GM19328 (cell line): ENCODE results near the gene TXN.
"Not testable (repeated sequence)": the region's sequence is repeated elsewhere in the genome, so short reads cannot be mapped to it uniquely, and the experiment has no call there.

ENCODE experiments used
- ATAC-seq: cut with Tn5 transposase; IDR thresholded peaks from one replicate; pipeline ENCODE4 v1.9.1; 2021; ENCODE audit warnings: mild to moderate bottlenecking, moderate library complexity; ENCODE audit not compliant: unreplicated experiment

Gene TXN

GRCh38 chr9:110214090-110214489 lies 42.2 kb downstream of the TXN start:
- no peak for ATAC-seq

GRCh38 chr9:110213413-110214044 lies 42.8 kb downstream of the TXN start:
- no peak for ATAC-seq

GRCh38 chr9:110208031-110208430 lies 48.3 kb downstream of the TXN start, which contains the start of gene C9orf152:
Gene C9orf152 (minus strand): TSS chr9:110208159. CDS start chr9:110207579, 580 bp downstream.
- no peak for ATAC-seq

GRCh38 chr9:110207071-110207641 lies 49.2 kb downstream of the TXN start:
- no peak for ATAC-seq

- no peak for ATAC-seq
Measured at GRCh38 chr9:110206389-110206788, 49.9 kb downstream of the TXN start.

GRCh38 chr9:110205612-110206011 lies 50.7 kb downstream of the TXN start:
- ATAC-seq: not testable (repeated sequence)

- no peak for ATAC-seq
Measured at GRCh38 chr9:110202232-110202631, 54.1 kb downstream of the TXN start.

GRCh38 chr9:110199643-110200042 lies 56.7 kb downstream of the TXN start:
- no peak for ATAC-seq

GRCh38 chr9:110198357-110198756 lies 58.0 kb downstream of the TXN start:
- no peak for ATAC-seq

GRCh38 chr9:110197330-110198187 lies 58.7 kb downstream of the TXN start:
- no peak for ATAC-seq

GRCh38 chr9:110196084-110196499 lies 60.2 kb downstream of the TXN start:
- not testable (repeated sequence) for ATAC-seq
